ENCODE measurements around the gene PLXNB3. TPM values are rescaled to one million over a fixed set of nuclear protein-coding genes. Genes with fewer than 3 reads are reported as not detected.

Gene PLXNB3
- 1 to 10 TPM in 1 of 4 donors, under 1 TPM in 2, not detected in 1; 0.54 to 1.6 (median 0.66) TPM for polyA plus RNA-seq
- long read RNA-seq, donor 1 = 0 reads
- long read RNA-seq, donor 2 = 0 reads
- long read RNA-seq, donor 3 = 0 reads
- long read RNA-seq, donor 4 = 0 reads
- long read RNA-seq, donor 5 = 0 reads
- long read RNA-seq, donor 6 = 0 reads
- long read RNA-seq, donor 7 = 0 reads
- long read RNA-seq, donor 8 = 0 reads
- long read RNA-seq, donor 9 = 0 reads
- long read RNA-seq, donor 10, partial matches to known transcripts = 5 of 5 reads
- long read RNA-seq, donor 10, other reads (novel, unspliced or antisense) = 0 of 5 reads

DNA sequence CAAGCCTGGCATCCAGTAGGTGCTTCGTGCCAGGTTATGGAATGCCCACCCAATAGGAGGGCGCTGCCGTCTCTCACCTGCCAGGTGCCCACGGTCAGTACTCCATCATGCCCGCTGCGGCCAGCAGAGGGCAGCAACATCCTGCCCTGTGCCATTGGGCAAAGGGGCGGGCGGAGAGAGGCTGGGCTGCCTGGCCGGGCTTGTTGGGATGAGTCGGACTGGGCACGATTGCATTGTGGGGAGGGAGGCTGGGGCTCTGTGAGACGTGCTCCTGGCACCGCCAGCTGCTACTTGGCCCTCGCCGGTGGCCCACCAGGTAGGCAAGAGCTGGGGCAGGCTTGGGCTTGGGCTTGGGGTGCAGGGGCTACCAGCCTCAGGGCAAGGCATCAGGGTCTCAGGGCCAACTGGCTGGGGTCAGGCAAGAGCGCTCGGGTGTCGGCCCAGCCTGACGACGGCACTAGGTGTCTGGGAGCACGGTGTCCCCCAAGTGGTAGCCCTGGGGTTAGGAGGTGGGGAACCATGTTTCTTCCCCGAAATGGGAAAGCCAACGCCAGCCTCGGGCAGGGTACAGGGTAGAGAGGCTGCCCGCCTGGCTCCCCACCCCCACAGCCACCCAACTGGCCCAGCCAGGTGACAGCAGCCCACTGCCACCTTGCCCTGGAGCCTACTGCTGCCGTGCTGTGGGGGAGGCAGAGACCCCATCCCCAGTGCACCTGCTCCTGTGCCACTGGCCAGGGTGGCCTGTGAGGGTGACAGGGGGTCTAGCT is at the start of gene PLXNB3:
Gene PLXNB3, plus strand, starts transcription at position 261 of the 767 bp plus-strand sequence. CDS start 1,287 bp downstream, outside the sequence.
- Histone ChIP-seq H3K27ac (ENCODE audit: low read depth in 1 of 3, low read length in 2 of 3) (peak within 1 kb of the TSS in 1 of 3 donors; percentile 9), H3K9me3 (ENCODE audit: control insufficient read depth in 2 of 2, insufficient read depth in 1 of 2, low read depth in 1 of 2, low read length in 1 of 2) (no peaks in the 10 kb centered on the region), H3K4me3 (ENCODE audit: low read depth in 1 of 3, low read length in 3 of 3) (no peak within 1 kb of the TSS), H3K4me1 (ENCODE audit: control insufficient read depth in 3 of 3, insufficient read depth in 2 of 3, low read depth in 1 of 3, low read length in 2 of 3) (no peaks in the 10 kb centered on the region), H3K36me3 (ENCODE audit: control insufficient read depth in 3 of 3, insufficient read depth in 2 of 3, low read depth in 1 of 3, low read length in 3 of 3) (no peaks in the 10 kb centered on the region), H3K27me3 (ENCODE audit: control insufficient read depth in 3 of 3, insufficient read depth in 3 of 3, low read length in 3 of 3) (no peaks in the 10 kb centered on the region)
- FAIRE-seq (no peak), DNase-seq (peak; percentile 68 to 72)
- 15 to 33% (median 29%) methylated on average over 17 to 26 of the region's 26 CpGs for WGBS, 3 donors

DNA sequence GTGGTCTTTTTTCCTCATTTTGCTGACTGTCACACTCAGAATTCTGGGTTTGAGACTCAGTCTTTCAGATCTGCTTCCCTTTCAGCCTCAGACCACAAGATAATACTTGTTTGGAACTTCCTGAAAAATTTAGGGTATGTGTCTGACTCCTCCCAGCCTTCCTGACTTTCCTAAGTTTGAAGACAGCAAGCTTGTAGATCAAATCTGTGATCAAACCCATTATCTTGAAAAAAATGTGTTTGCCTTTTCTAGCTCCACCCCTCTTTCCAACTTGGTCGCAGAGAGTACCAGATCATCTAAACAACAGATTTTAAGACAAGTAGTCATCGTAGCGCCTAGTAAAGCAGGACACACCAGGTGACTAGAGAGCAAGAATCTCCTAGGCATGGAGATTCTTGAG is 49.8 kb upstream of the PLXNB3 start:
- no peak for DNase-seq
- Histone ChIP-seq H3K36me3 (ENCODE audit: control insufficient read depth in 3 of 3, insufficient read depth in 2 of 3, low read depth in 1 of 3, low read length in 3 of 3) (peaks cover 0 to 73% (median 3%) of the 10 kb centered on the region in 3 donors), H3K4me3 (ENCODE audit: low read depth in 1 of 3, low read length in 3 of 3) (no peak overlapping the region), H3K4me1 (ENCODE audit: control insufficient read depth in 3 of 3, insufficient read depth in 2 of 3, low read depth in 1 of 3, low read length in 2 of 3) (peaks cover 0 to under 1% (median 0%) of the 10 kb centered on the region in 3 donors), H3K27me3 (ENCODE audit: control insufficient read depth in 3 of 3, insufficient read depth in 3 of 3, low read length in 3 of 3) (no peaks in the 10 kb centered on the region), H3K27ac (ENCODE audit: low read depth in 1 of 3, low read length in 2 of 3) (no peak overlapping the region), H3K9me3 (ENCODE audit: control insufficient read depth in 2 of 2, insufficient read depth in 1 of 2, low read depth in 1 of 2, low read length in 1 of 2) (no peaks in the 10 kb centered on the region)
- WGBS, 3 donors = 81 to 89% (median 86%) methylated on average over 3 of the region's 3 CpGs
- FAIRE-seq = no peak

DNA sequence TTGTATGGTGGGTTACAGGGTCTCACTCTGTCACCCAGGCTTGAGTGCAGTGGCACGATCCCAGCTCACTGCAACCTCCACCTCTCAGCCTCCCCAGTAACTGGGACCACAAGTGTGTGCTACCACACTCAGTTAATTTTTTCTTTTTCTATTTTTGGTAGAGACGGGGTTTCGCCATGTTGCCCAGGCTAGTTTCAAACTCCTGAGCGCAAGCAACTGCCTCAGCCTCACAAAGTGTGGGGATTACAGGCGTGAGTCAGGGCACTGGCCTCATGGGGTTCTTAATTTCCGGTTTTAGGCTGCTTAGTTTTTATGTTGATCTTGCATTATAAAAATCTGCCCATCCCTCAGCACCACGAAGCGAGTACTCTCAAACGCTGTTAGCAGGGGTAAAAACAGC is 46.6 kb upstream of the PLXNB3 start:
- WGBS, 3 donors = 89 to 93% (median 92%) methylated on average over 9 of the region's 9 CpGs
- H3K9me3 ChIP-seq (ENCODE audit: control insufficient read depth in 2 of 2, insufficient read depth in 1 of 2, low read depth in 1 of 2, low read length in 1 of 2) = no peaks in the 10 kb centered on the region
- peaks cover 0 to 64% (median 3%) of the 10 kb centered on the region in 3 donors for H3K36me3 ChIP-seq (ENCODE audit: control insufficient read depth in 3 of 3, insufficient read depth in 2 of 3, low read depth in 1 of 3, low read length in 3 of 3)
- DNase-seq (no peak), FAIRE-seq (no peak)
- peaks cover 0 to 5% (median 0%) of the 10 kb centered on the region in 3 donors for H3K4me1 ChIP-seq (ENCODE audit: control insufficient read depth in 3 of 3, insufficient read depth in 2 of 3, low read depth in 1 of 3, low read length in 2 of 3)
- no peak overlapping the region for H3K4me3 ChIP-seq (ENCODE audit: low read depth in 1 of 3, low read length in 3 of 3)
- no peak overlapping the region for H3K27ac ChIP-seq (ENCODE audit: low read depth in 1 of 3, low read length in 2 of 3)
- H3K27me3 ChIP-seq (ENCODE audit: control insufficient read depth in 3 of 3, insufficient read depth in 3 of 3, low read length in 3 of 3) = no peaks in the 10 kb centered on the region

GRCh38 chrX:153719238-153719637 is 44.8 kb upstream of the PLXNB3 start:
- FAIRE-seq (no peak), DNase-seq (no peak)
- 41 to 84% (median 61%) methylated on average over 2 of the region's 2 CpGs for WGBS, 3 donors
- Histone ChIP-seq H3K36me3 (ENCODE audit: control insufficient read depth in 3 of 3, insufficient read depth in 2 of 3, low read depth in 1 of 3, low read length in 3 of 3) (peaks cover 0 to 60% (median 3%) of the 10 kb centered on the region in 3 donors), H3K27ac (ENCODE audit: low read depth in 1 of 3, low read length in 2 of 3) (no peak overlapping the region), H3K27me3 (ENCODE audit: control insufficient read depth in 3 of 3, insufficient read depth in 3 of 3, low read length in 3 of 3) (no peaks in the 10 kb centered on the region), H3K4me1 (ENCODE audit: control insufficient read depth in 3 of 3, insufficient read depth in 2 of 3, low read depth in 1 of 3, low read length in 2 of 3) (peaks cover 0 to 12% (median 0%) of the 10 kb centered on the region in 3 donors), H3K9me3 (ENCODE audit: control insufficient read depth in 2 of 2, insufficient read depth in 1 of 2, low read depth in 1 of 2, low read length in 1 of 2) (no peaks in the 10 kb centered on the region), H3K4me3 (ENCODE audit: low read depth in 1 of 3, low read length in 3 of 3) (no peak overlapping the region)

- Histone ChIP-seq H3K4me3 (ENCODE audit: low read depth in 1 of 3, low read length in 3 of 3) (no peak overlapping the region), H3K36me3 (ENCODE audit: control insufficient read depth in 3 of 3, insufficient read depth in 2 of 3, low read depth in 1 of 3, low read length in 3 of 3) (peaks cover 0 to 56% (median 2%) of the 10 kb centered on the region in 3 donors), H3K27ac (ENCODE audit: low read depth in 1 of 3, low read length in 2 of 3) (no peak overlapping the region), H3K27me3 (ENCODE audit: control insufficient read depth in 3 of 3, insufficient read depth in 3 of 3, low read length in 3 of 3) (no peaks in the 10 kb centered on the region), H3K9me3 (ENCODE audit: control insufficient read depth in 2 of 2, insufficient read depth in 1 of 2, low read depth in 1 of 2, low read length in 1 of 2) (no peaks in the 10 kb centered on the region), H3K4me1 (ENCODE audit: control insufficient read depth in 3 of 3, insufficient read depth in 2 of 3, low read depth in 1 of 3, low read length in 2 of 3) (peaks cover 0 to 12% (median 0%) of the 10 kb centered on the region in 3 donors)
- WGBS, 3 donors = 18 to 68% (median 39%) methylated on average over 2 of the region's 2 CpGs
- DNase-seq (no peak), FAIRE-seq (no peak)
Observed at GRCh38 chrX:153719701-153720100, 44.3 kb upstream of the PLXNB3 start.

GRCh38 chrX:153722704-153723350 is 41.2 kb upstream of the PLXNB3 start:
- DNase-seq (peak; percentile 36 to 49), FAIRE-seq (no peak)
- Histone ChIP-seq H3K4me1 (ENCODE audit: control insufficient read depth in 3 of 3, insufficient read depth in 2 of 3, low read depth in 1 of 3, low read length in 2 of 3) (peaks cover 0 to 42% (median 4%) of the 10 kb centered on the region in 3 donors), H3K27ac (ENCODE audit: low read depth in 1 of 3, low read length in 2 of 3) (peak overlapping the region; percentile 91 to 93 (median 92)), H3K9me3 (ENCODE audit: control insufficient read depth in 2 of 2, insufficient read depth in 1 of 2, low read depth in 1 of 2, low read length in 1 of 2) (no peaks in the 10 kb centered on the region), H3K36me3 (ENCODE audit: control insufficient read depth in 3 of 3, insufficient read depth in 2 of 3, low read depth in 1 of 3, low read length in 3 of 3) (peaks cover 0 to 36% (median 0%) of the 10 kb centered on the region in 3 donors), H3K27me3 (ENCODE audit: control insufficient read depth in 3 of 3, insufficient read depth in 3 of 3, low read length in 3 of 3) (no peaks in the 10 kb centered on the region), H3K4me3 (ENCODE audit: low read depth in 1 of 3, low read length in 3 of 3) (peak overlapping the region; percentile 25 to 75 (median 65))
- 17 to 53% (median 26%) methylated on average over 11 to 12 of the region's 12 CpGs for WGBS, 3 donors

- 1 to 36% (median 7%) methylated on average over 41 to 78 of the region's 78 CpGs for WGBS, 3 donors
- Histone ChIP-seq H3K9me3 (ENCODE audit: control insufficient read depth in 2 of 2, insufficient read depth in 1 of 2, low read depth in 1 of 2, low read length in 1 of 2) (no peaks in the 10 kb centered on the region), H3K27ac (ENCODE audit: low read depth in 1 of 3, low read length in 2 of 3) (peak overlapping the region; percentile 91 to 93 (median 92)), H3K4me3 (ENCODE audit: low read depth in 1 of 3, low read length in 3 of 3) (peak overlapping the region; percentile 57 to 75 (median 65)), H3K27me3 (ENCODE audit: control insufficient read depth in 3 of 3, insufficient read depth in 3 of 3, low read length in 3 of 3) (no peaks in the 10 kb centered on the region), H3K4me1 (ENCODE audit: control insufficient read depth in 3 of 3, insufficient read depth in 2 of 3, low read depth in 1 of 3, low read length in 2 of 3) (peaks cover 0 to 44% (median 4%) of the 10 kb centered on the region in 3 donors), H3K36me3 (ENCODE audit: control insufficient read depth in 3 of 3, insufficient read depth in 2 of 3, low read depth in 1 of 3, low read length in 3 of 3) (peaks cover 0 to 33% (median 0%) of the 10 kb centered on the region in 3 donors)
- FAIRE-seq (no peak), DNase-seq (peak; percentile 50 to 71)
Observed at GRCh38 chrX:153723351-153724251, 40.4 kb upstream of the PLXNB3 start.
